ENCODE measurements around the gene CACNA1D. TPM values are rescaled to one million over a fixed set of nuclear protein-coding genes. Genes with fewer than 3 reads are reported as not detected.

CACNA1D gene
- total RNA-seq, 4 donors from 2014 or later: 12.7 to 98.9 (median 25.0) TPM

DNA sequence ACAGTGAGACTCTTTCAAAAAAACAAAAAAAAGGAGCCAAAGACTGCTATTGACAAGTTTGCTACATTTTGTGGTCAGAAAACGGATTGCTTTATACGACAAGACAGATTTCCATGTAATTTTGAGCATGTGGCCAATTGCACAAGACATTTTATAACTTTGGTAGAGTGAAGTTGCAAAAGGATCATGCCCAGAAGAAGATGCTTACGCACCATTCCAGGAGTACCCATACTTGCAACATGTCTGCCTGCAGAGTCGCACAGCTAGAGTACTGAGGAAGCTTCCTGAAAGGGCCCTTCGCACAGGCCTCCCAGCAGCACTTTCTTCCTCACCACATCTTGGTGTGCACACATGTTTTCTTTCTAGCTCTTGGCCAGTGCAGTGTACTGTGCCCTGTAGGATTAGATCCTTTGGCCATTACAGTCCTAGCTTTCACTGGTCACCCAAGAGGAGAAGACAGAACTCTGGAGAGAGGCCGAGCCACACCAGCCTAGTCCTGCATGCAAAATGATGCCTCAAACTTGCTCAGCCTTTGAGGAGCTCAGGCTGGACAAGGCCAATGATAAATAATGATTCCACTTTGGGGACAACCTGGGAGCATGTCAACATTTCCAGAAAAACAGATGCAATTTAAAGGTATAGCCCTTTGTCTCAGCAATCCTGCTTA lies 340.2 kb downstream of the CACNA1D start:
- TF ChIP-seq, protein P1, sequence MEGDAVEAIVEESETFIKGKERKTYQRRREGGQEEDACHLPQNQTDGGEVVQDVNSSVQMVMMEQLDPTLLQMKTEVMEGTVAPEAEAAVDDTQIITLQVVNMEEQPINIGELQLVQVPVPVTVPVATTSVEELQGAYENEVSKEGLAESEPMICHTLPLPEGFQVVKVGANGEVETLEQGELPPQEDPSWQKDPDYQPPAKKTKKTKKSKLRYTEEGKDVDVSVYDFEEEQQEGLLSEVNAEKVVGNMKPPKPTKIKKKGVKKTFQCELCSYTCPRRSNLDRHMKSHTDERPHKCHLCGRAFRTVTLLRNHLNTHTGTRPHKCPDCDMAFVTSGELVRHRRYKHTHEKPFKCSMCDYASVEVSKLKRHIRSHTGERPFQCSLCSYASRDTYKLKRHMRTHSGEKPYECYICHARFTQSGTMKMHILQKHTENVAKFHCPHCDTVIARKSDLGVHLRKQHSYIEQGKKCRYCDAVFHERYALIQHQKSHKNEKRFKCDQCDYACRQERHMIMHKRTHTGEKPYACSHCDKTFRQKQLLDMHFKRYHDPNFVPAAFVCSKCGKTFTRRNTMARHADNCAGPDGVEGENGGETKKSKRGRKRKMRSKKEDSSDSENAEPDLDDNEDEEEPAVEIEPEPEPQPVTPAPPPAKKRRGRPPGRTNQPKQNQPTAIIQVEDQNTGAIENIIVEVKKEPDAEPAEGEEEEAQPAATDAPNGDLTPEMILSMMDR (IDR thresholded peaks at IDR 0.05): no peak
- TF ChIP-seq POLR2A (IDR thresholded peaks at IDR 0.05) (no peak), EP300 (IDR thresholded peaks at IDR 0.05; ENCODE audit: low read depth) (no peak), POLR2AphosphoS5 (IDR thresholded peaks at IDR 0.05) (no peak)
- in situ Hi-C loops (cut with MboI; ENCODE audit: low pct_ligation_motif_present in 1 of 4, low pct_unique_long_range_greater_than_20kb in 1 of 4, low sequenced_read_pairs in 3 of 4): no loop called here
- intact Hi-C loops (cut with DNase I; ENCODE audit: low total_unique reads): no loop called here
- Histone ChIP-seq H3K4me1 (no peaks in the 10 kb centered on the region), H3K36me3 (no peaks in the 10 kb centered on the region), H3K27me3 (no peaks in the 10 kb centered on the region), H3K4me3 (no peak overlapping the region), H3K27ac (no peak overlapping the region), H3K9me3 (no peaks in the 10 kb centered on the region)
- WGBS, 2 donors (ENCODE audit: low coverage in 1 of 2): 93 to 100% methylated on average over 2 to 6 of the region's 6 CpGs
- no peak for DNase-seq

DNA sequence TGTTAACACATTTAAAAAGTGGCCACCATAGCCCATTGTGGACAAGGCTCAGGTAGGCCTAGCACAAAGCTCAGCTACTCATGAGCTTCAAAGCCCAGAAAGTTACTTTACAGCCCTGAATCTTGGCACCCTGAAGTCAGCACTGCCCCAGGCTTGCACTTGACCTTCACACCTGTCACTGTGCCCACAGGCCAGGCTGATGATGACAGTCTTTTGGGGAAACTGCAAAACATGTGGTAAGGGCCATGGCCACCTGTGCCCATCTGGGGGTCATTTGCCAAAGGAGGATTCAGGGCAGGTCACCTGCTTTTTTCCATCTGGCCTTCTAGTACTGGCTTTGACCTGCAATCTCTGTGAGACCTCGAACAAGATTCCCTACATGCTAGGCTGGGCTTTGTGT lies 340.8 kb downstream of the CACNA1D start:
- no peaks in the 10 kb centered on the region for H3K36me3 ChIP-seq
- no peak overlapping the region for H3K4me3 ChIP-seq
- H3K9me3 ChIP-seq: no peaks in the 10 kb centered on the region
- WGBS, 2 donors (ENCODE audit: low coverage in 1 of 2): 84% methylated on average over 1 of the region's 1 CpG; no CpG with 5 or more reads in 1 of the 2 donors
- intact Hi-C loops (cut with DNase I; ENCODE audit: low total_unique reads) (no loop called here), in situ Hi-C loops (cut with MboI; ENCODE audit: low pct_ligation_motif_present in 1 of 4, low pct_unique_long_range_greater_than_20kb in 1 of 4, low sequenced_read_pairs in 3 of 4) (no loop called here)
- no peak for DNase-seq
- H3K27me3 ChIP-seq: no peaks in the 10 kb centered on the region
- no peaks in the 10 kb centered on the region for H3K4me1 ChIP-seq
- no peak for TF ChIP-seq EP300 (IDR thresholded peaks at IDR 0.05; ENCODE audit: low read depth)
- TF ChIP-seq, protein P1 (IDR thresholded peaks at IDR 0.05): no peak
- TF ChIP-seq POLR2AphosphoS5 (IDR thresholded peaks at IDR 0.05): no peak
- no peak for TF ChIP-seq POLR2A (IDR thresholded peaks at IDR 0.05)
- H3K27ac ChIP-seq: no peak overlapping the region

DNA sequence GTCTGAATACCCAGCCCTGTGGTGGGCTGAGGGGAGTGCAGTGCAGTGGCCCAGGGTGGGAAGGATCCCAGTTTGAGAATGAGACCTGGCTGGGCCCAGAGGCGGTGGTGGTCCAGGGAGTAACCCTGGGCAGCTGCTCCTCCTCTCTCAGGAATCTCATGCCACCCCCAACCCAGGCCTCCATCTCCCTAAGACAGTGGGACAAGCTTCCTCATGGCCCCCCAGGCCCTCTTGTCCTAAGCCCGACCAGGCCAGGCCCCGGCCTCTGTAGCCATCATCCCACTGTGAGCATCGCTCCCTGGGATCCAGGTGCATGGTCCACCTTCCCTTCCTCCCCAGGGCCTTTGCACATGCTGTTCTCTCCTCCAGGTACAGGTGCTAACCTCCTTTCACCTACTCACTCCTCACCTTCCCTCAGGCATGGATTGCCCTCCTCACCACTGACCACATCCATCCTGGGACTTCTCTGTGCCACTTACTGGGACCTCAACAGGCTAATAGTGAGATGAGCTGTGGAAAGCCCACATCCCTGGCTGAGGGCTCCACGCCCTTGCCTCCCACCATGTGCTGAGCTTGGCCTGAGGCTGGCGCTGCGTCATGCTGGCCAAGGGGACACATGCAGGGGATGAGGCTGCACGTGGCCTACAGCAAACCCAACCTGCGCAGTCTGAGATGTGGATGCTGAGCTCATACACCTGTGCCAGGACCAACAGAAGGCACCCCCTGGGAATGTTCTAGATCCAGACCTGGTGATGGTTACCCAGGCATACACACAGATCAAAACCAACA lies 341.9 kb downstream of the CACNA1D start:
- Histone ChIP-seq H3K27me3 (no peaks in the 10 kb centered on the region), H3K27ac (no peak overlapping the region), H3K9me3 (no peaks in the 10 kb centered on the region), H3K36me3 (no peaks in the 10 kb centered on the region), H3K4me3 (no peak overlapping the region), H3K4me1 (peaks cover 0 to 6% (median 3%) of the 10 kb centered on the region in 4 donors)
- TF ChIP-seq EP300 (IDR thresholded peaks at IDR 0.05; ENCODE audit: low read depth) (no peak), POLR2AphosphoS5 (IDR thresholded peaks at IDR 0.05) (no peak), POLR2A (IDR thresholded peaks at IDR 0.05) (no peak)
- TF ChIP-seq, protein P1 (IDR thresholded peaks at IDR 0.05): no peak
- DNase-seq: no peak
- WGBS, 2 donors (ENCODE audit: low coverage in 1 of 2): 89% methylated on average over 9 of the region's 9 CpGs; no CpG with 5 or more reads in 1 of the 2 donors
- intact Hi-C loops (cut with DNase I; ENCODE audit: low total_unique reads) (no loop called here), in situ Hi-C loops (cut with MboI; ENCODE audit: low pct_ligation_motif_present in 1 of 4, low pct_unique_long_range_greater_than_20kb in 1 of 4, low sequenced_read_pairs in 3 of 4) (no loop called here)

DNA sequence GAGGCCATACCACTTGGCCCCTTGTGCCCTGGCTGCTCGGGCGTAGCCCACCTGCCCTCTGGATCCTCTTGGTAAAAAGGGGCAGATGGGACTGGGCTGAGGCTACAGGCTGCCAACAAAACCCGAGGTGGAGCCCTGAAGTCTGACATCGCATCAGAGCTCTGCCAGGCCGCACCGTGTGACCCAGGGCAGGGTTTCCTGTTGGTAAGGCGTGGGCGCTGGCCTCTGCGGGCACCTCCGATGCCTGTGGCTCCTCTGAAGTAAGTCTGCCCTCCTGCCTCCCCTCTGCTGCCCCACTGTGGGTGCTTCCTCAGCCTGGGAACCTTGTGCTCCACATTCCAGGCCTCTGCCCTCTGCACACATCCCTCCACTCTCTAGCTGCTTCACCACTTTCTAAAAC lies 342.9 kb downstream of the CACNA1D start:
- intact Hi-C loops (cut with DNase I; ENCODE audit: low total_unique reads): no loop called here
- Histone ChIP-seq H3K27me3 (no peaks in the 10 kb centered on the region), H3K4me3 (no peak overlapping the region), H3K27ac (no peak overlapping the region), H3K4me1 (peaks cover 0 to 15% (median 12%) of the 10 kb centered on the region in 4 donors), H3K9me3 (no peaks in the 10 kb centered on the region), H3K36me3 (no peaks in the 10 kb centered on the region)
- DNase-seq: no peak
- 75% methylated on average over 10 of the region's 10 CpGs; no CpG with 5 or more reads in 1 of the 2 donors for WGBS, 2 donors (ENCODE audit: low coverage in 1 of 2)
- in situ Hi-C loops (cut with MboI; ENCODE audit: low pct_ligation_motif_present in 1 of 4, low pct_unique_long_range_greater_than_20kb in 1 of 4, low sequenced_read_pairs in 3 of 4): no loop called here
- TF ChIP-seq EP300 (IDR thresholded peaks at IDR 0.05; ENCODE audit: low read depth) (no peak), POLR2AphosphoS5 (IDR thresholded peaks at IDR 0.05) (no peak), POLR2A (IDR thresholded peaks at IDR 0.05) (no peak)
- TF ChIP-seq, protein P1 (IDR thresholded peaks at IDR 0.05): no peak
